H4 (cell line): ENCODE results near the gene GLB1L2. TPM values are rescaled to one million over a fixed set of nuclear protein-coding genes. Genes with fewer than 3 reads are reported as not detected.
"Not testable (repeated sequence)": the region's sequence is repeated elsewhere in the genome, so short reads cannot be mapped to it uniquely, and the experiment has no call there.

Source experiments
- DNase-seq: peaks from one replicate; pipeline ENCODE4 v3.0.0-alpha.2; 2015; ENCODE audit warnings: low spot score
- total RNA-seq: library from RNA; depleted of rRNA; stranded (reverse); fragments of >200 nt; shearing (Covaris generic); gene quantifications from 2 replicates; pipeline ENCODE4 v1.2.3, GENCODE V29; 2014; rRNA removed

Gene GLB1L2
- 17.0 and 22.5 TPM in 2 replicates for total RNA-seq

DNA sequence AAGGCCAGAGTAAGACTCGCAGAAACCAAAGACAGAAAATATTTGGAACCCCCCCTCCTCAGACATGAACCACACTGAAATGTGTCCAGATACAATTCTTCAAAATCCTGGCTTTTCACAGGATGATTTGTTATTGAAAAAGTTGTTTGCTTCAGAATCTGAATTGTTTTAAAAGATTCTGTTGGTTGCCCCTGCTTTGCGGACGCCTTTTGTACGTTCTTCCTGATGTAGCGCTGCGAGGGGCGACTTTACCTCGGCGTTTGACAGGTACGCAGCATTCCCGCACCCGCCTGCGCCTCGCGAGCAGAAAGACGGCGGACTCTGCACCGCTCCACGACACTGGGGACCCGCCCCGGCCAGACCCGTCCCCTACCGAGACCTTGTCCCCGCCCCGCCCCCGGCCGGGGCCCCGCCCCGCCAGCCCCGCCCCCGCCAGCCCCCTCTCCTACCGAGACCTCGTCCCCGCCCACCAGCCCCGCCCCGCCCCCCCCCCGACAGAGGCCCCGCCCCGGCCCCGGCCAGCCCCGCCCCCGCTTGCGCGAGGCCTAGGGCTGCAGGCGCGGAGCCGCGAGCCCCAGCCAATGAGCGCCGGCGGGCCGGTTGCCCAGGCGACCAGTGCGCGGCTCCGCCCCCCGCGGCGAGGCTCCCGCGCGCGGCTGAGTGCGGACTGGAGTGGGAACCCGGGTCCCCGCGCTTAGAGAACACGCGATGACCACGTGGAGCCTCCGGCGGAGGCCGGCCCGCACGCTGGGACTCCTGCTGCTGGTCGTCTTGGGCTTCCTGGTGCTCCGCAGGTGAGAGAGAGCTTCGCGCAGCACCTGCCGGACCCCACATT lies at the start of gene GLB1L2:
TSS of gene GLB1L2 (plus strand) at position 635 of the 835 bp plus-strand sequence. CDS start at position 709, 74 bp downstream.
- peak; percentile 37 for DNase-seq

- no peak for DNase-seq
Measured at GRCh38 chr11:134282121-134283045, 49.4 kb upstream of the GLB1L2 start.

DNA sequence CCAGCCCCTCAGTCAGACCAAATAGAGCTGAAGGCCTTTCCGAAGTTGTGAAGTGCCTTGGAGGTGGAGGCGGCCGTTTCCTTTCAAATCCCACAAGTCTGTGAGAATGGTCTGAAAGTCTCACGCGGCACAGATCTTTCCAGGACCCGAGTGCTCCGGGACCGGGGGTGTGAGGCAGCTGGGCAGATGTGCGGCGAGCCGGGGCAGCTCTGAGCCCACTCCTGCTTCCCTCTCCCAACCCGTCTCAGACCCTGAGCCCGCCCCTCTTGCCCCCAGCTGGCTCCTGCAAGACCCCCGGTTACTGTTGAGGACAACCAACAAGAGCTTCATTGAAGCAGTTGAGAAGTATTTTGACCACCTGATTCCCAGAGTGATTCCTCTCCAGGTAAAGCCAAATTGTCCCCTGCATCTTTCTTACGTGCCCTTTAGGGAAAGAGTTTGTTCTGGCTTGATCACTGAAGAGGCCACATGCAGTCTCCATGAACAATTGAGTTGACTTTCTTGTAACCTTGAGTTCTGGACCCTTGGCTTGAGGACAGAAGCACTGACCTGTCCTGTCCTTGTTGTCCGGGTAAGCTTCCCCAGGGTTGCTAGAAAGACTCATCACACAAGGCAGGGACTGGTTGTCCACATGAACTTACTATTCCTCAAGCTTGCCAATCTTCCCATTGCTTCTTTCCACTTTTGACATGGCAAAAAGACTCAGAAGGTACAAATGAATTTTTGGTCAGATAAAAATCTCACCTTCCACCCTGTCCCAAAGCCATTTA lies 48.1 kb upstream of the GLB1L2 start:
- DNase-seq: no peak

DNA sequence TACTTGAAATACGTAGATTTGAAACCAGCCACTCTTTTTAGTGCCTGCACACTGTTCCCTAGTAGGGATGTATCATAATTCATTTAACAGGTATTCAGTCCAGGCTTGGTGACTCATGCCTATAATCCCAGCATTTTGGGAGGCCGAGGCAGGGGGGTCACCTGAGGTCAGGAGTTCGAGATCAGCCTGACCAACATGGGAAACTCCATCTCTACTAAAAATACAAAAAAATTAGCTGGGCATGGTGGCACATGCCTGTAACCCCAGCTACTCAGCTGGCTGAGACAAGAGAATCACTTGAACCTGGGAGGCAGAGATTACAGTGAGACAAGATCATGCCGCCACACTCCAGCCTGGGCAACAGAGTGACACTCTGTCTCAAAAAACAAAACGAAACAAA lies 47.4 kb upstream of the GLB1L2 start:
- not testable (repeated sequence) for DNase-seq

- DNase-seq: no peak
Measured at GRCh38 chr11:134287561-134287960, 44.2 kb upstream of the GLB1L2 start.

DNA sequence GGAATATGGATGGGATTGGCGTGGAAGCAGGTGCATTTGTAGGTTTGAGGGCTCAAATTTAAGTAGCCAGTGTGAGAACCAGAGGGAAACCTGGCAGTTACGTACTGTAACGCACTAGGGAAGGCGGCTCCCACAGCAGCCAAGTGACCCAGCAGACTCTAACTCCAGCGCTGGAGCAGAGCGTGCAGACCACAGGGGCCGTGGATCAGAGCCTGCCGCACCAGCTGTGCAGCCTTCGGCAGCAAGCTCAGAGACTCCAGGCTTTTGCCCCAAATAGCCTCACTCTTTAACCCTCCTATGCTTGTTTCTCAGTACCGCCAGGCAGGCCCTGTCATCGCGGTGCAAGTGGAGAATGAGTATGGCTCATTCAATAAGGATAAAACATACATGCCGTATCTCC lies 43.3 kb upstream of the GLB1L2 start:
- no peak for DNase-seq

DNA sequence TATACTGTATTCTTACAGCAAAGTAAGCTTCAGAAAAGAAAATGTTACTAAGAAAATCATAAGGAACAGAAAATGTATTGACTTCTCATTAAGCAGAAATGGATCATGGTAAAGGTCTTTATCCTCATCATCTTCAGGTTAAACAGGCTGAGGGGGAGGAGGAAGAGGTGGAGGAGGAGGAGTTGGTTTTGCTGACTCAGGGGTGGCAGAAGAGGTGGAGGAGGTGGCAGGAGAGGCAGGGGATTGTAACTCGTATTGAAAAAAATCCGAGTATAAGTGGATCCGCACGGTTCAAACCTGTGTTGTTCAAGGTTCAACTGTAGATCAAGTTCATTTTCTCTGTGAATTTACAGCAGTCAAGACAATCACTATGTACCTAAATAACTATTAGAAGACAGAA lies 42.6 kb upstream of the GLB1L2 start:
- no peak for DNase-seq

DNA sequence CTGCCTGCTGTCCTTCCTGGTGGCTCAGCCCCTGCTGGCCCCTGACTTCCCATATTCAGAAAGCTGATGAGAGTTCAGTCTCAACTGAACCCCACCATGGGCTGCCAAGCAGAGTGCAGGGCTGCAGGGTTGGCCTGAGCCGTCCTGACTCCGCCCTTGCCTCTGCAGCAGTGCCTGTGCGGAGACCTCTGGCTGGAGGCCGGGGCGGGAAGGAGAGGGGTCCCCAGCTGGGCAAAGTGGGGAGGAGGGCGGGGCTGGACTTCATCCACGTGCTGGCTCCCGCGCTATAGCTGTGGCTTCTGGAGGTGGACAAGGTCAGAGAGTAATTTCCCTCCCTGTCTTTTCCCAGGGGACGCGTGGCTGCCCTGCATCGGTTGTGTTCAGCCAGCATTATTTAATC lies 42.0 kb upstream of the GLB1L2 start:
- DNase-seq: no peak

GRCh38 chr11:134290646-134291045 lies 41.1 kb upstream of the GLB1L2 start:
- no peak for DNase-seq

DNA sequence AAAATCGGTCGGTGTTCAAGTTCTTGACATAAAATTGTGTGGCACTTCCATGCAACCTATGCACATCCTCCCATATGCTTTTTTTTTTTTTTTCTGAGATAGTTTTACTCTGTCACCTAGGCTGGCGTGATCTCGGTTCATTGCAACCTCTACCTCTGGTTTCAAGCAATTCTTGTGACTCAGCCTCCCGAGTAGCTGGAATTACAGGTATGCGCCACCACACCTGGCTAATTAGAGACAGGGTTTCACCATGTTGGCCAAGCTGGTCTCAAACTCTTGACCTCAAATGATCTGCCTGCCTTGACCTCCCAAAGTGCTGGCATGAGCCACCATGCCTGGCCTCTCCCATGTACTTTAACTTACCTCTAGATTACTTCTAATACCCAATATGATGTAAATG lies 40.6 kb upstream of the GLB1L2 start:
- DNase-seq: no peak

DNA sequence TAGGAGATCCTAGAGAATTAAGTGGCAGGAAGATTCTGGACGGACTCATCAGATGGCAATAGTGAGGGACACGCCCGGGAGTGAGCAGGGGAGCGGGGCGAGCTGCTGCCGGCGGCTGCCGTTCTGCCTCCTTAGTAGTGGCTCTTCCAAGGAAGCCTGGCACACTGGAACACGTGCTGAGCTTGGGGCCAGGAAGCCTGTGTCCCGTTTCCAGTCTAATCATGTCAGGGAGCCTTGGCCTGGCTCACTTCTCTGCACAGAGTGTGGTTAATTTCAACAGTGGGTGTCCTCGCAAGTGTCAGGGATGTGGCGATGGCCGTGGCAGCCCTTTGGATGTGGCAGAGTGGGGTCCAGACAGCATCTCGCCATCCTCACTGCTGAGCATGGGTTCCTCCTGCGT lies 39.1 kb upstream of the GLB1L2 start:
- no peak for DNase-seq

DNA sequence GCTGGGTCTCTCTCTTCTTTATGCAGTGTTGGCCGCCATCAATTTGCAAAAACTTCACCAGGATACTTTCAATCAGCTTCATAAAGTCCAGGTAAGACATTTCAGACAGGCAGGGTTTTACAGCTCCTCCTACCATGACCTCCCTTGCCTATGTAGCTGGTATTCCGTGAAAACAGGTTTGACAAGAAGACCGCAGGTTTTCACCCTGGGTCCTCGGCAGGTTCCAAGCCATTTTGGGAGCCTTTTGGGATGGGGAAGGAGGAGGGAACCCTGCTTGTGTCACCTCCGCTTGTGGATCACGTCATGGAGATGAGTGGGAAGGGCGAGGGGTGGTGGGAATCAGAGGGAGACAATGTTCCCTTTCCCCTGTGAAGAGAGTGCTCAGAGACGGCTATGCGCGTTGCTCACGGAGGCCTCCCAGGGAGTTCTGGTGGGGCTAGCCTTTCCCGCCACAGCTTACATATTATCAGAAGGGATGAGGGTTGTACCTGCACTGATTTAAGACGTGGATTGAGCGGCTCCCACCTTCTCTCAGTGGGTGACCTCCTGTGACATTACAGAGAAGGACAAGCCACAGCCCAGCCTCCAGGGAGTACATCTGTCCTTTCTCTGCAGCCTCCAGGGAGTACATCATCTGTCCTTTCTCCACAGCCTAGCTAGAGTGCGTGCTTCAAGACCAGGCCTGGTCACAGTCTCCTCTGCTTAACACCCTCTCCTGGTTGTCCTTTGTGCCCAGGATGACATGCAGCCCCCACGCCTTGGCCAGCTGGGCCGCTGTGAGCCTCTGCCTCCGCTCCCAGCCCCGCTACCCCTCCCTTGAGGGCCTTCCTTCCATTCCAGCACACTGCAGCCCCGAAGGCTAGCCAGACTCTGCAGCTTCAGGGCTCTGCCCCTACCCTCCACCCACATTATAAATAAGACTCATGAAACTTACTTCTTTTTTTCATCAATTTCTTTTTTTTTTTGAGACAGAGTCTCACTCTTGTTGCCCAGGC lies 38.4 kb upstream of the GLB1L2 start:
- no peak for DNase-seq

GRCh38 chr11:134294664-134295063 lies 37.1 kb upstream of the GLB1L2 start:
- no peak for DNase-seq

GRCh38 chr11:134312223-134312622 lies 19.6 kb upstream of the GLB1L2 start:
- no peak for DNase-seq

DNA sequence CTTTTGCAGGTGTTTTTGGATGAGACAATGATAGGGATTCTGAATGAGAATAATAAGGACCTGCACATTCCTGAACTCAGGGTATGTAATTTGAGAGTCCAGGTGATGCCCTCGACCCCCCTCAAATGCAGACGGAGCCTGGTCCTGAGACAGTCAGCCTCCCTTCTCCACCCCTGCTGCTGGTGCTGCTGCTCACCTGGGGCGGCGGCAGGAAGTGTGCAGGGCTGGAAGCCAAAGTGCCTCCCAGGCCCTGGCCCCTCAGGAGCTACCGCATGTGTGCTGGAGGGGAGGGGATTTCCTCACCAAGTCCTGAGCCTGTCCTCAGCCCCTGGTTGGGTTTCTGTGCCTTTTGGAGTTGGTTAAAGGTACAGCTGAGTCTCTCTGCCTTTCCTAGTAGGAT lies 19.0 kb upstream of the GLB1L2 start:
- no peak for DNase-seq

- DNase-seq: no peak
Measured at GRCh38 chr11:134313379-134313778, 18.4 kb upstream of the GLB1L2 start.

- DNase-seq: no peak
Measured at GRCh38 chr11:134313821-134314607, 17.8 kb upstream of the GLB1L2 start.

DNA sequence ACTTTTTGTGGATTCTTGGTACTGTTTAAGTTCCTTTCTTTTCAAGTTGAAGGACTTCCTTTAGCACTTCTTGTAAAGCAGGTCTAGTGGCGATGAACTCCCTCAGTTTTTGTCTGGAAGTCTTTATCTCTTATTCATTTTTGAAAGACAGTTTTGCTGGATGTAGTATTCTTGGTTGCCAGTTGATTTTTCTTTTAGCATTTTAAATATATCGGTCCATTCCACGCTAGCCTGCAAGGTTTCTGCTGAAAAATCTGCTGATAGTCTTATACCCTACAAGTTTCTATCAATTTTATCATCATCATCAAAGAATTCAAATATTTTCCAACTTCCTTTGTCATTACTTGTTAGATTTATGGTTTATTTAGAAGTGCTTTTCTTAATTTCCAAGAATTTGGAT lies 14.7 kb upstream of the GLB1L2 start:
- no peak for DNase-seq

- DNase-seq: not testable (repeated sequence)
Measured at GRCh38 chr11:134321373-134321772, 10.4 kb upstream of the GLB1L2 start.

- no peak for DNase-seq
Measured at GRCh38 chr11:134322553-134322952, 9.2 kb upstream of the GLB1L2 start.
